HG03060 (cell line): ENCODE data around the gene SLC39A2.
"Not testable (repeated sequence)": the region's sequence is repeated elsewhere in the genome, so short reads cannot be mapped to it uniquely, and the experiment has no call there.

ENCODE experiments used
- ATAC-seq: cut with Tn5 transposase; IDR thresholded peaks from one replicate; pipeline ENCODE4 v1.9.1; 2021; ENCODE audit warnings: low read depth, moderate number of reproducible peaks; ENCODE audit not compliant: unreplicated experiment

Gene SLC39A2

DNA sequence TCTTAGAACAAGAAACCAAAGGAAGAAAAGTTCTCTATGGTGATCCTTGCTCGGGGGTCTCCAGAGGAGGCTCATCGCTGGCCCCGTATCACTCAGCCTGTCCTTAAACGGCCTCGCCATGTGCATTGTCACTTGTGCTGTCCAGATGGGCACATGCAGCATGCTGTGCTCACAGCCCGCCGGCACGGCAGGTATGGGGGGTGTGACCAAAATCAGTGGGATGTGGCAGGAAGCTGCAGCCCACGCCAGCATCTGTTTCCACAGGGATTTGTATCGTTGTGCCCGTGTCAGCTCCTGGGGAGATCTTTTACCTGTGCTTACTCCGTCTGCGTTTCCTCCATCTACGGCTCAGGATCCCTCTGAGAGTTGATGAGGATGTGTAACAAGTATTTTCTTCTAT lies 2.6 kb upstream of the SLC39A2 start:
- ATAC-seq, result no peak

DNA sequence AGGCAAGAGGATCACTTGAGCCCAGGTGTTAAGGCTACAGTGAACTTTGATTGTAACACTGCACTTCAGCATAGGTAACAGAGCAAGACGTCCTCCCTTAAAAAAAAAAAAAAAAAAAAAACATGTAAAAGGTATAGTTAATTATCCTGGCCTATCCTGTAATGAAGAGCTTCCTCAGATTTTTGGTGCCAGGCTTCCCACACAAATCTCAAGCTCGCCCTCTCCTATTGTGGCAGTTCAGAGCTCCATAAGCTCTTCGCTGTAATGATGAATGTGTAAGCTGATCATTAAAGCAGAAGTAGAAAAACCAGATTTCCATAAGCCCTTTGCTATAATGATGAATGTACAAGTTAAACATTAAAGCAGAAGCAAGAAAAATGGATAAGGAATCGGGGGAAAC lies 2.0 kb upstream of the SLC39A2 start:
- ATAC-seq, result no peak

DNA sequence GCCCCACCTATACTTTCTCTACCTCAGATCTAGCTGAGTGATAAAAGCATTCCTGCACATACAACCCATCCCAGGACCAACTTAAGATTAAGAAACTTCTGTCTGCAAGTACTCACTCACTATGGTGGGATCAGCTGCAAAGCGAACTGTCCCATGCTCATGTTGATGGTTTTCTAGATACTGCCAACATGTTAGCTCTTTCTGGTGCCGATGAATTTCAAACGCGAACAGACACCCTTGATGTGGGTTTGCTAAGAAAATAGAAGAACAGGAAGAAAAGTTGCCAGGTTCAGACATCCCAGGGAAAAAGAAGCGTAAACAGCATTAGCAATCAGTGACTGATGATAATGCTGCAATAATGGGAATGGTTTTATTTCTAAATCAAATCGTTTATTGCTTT lies 1.5 kb upstream of the SLC39A2 start:
- ATAC-seq, result no peak

DNA sequence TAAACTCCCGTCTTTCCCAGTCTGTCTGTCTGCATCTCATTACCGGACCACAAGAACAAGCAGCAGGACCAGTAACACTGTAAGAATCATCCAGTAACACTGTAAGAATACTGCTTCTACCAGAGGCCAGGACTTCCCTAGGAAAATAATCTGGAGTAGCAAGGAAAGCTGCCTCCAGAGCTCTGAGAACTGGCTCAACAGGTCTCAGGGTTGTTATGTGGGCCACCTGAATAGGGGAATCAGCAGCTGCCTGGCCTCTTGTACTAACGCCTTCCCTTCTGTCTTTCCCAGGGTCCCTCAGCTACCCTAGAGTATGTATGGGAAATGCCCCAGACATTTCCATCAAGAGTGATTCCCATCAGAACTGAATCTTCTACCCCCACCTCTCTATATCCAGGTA lies 954 bp upstream of the SLC39A2 start:
- ATAC-seq, result no peak

DNA sequence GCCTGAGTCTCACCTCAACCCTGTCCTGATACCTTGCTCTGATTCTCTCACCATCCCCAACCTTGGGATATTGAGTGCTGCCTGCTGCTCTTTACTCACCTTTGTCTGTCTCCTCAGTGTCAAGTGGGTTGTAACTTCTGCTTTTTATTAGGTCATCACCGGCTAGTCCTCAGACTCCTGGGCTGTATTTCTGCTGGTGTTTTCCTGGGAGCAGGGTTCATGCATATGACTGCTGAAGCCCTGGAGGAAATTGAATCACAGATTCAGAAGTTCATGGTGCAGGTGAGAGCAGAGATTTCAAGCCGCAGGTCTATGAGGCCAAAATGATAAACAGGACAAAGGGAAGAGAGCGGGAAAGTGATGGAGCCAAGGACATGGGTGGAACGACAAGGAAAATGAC lies 498 bp downstream of the SLC39A2 start:
- ATAC-seq, result no peak

DNA sequence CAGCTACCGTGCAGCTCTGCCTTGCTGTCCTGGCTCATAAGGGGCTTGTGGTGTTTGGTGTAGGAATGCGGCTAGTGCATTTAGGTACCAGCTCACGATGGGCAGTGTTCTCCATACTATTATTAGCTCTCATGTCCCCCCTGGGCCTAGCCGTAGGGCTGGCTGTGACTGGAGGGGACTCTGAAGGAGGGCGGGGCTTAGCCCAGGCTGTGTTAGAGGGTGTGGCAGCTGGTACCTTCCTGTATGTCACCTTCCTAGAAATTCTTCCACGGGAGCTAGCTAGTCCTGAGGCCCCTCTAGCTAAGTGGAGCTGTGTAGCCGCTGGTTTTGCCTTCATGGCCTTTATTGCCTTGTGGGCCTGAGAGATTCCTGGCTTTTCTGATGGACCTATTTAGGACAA lies 2.1 kb downstream of the SLC39A2 start:
- ATAC-seq, result no peak

DNA sequence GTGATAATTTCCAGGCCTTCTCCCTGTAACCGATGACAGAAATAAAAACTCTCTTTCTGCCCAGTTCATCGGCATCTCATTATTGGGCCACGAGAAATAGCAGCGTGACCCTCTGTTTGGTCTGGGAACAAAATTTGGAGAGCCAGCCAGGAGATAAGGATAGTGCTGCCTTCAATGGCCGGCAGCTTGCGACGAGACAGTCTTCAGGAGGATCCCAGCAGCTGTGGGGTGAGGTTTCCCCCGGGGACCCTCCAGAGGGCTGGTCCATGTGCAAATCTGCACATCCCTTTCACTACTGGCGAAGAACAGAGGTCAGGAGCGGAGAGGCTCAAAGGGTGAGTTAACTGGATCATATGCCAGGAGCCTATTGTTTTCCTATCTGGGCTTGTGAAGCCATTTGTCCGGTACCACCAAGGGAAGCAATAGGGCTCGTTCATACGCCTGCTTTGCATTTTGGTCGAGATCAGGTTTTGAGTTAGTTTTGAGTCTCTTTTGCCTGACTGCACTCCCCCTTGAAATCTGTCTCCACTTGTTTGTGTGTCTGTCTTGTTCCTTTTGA lies 4.8 kb downstream of the SLC39A2 start:
- no peak for ATAC-seq

DNA sequence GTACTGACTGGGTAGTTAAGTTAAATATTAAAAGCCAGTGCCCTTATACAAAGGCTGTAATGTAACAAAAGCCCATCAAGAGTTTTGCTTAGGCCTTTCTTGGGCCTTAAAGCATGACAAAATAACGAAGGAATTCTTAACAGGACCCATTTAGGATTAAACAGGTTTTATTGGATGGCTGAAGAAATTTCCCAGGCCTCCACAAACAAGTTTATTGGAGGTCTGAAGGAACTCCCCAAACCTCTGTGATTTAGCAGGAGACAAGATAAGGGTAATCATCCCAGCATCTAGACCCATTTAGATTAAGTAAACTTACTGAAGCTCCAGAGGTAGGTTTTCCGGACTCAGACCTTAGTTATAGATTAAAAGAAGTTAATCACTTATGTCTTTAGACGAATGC lies 10.6 kb downstream of the SLC39A2 start:
- not testable (repeated sequence) for ATAC-seq

DNA sequence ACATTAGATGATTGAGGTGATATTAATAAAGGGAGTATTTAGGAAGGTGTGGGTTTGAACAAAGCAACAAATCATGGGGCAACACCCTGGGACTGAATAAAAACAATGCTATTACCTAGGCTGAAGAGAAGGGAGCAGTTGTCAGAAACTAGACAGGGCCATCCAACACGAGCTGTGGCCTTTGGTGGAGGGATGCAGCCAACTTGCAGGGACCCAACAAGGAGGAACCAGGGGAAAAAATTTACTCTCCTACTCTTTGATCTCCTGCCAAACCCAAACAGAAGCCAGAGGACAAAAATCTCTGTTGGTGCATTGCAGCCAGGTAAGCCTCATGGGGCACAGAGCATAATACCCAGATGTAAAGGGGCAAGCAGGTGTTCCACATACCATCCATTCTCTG lies 12.0 kb downstream of the SLC39A2 start:
- ATAC-seq, result no peak

DNA sequence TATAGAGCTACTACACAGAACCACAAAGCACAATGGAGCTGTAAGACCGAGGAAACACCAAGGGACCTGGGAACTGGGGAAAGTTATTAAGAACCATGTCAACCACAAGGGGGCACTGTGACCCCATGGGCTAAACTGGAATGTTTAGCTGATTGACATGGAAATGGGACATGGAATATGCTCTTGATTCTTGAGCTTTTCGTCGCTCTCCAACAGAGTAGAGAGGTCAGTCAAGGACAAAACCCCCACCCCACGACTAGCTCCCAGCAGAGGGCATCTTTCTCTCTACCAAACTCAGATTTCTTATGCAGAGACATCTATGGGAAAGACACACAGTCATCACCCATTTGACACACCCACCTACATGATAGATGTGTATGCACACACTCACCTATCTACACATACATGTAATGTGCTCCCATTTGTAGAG lies 15.7 kb downstream of the SLC39A2 start:
- ATAC-seq, result no peak

DNA sequence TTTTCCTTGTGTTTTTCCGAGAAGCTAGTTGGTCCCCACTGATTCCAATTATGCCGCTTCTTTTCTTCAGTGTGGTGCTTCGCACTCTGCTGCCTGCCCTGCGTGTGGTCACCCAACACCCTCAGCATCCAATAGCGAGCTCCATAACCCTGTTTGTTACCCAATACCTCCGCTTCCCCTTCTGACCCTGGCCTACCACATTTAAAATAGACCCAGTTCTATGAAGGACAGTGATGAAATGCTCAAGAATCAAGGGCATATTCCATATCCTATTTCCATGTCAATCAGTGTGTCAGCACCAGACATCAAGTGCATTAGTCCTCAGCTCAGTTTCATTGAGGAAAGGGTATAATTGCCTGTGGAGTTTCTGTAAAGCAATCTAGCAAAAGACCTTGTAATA lies 16.2 kb downstream of the SLC39A2 start:
- ATAC-seq, result no peak

DNA sequence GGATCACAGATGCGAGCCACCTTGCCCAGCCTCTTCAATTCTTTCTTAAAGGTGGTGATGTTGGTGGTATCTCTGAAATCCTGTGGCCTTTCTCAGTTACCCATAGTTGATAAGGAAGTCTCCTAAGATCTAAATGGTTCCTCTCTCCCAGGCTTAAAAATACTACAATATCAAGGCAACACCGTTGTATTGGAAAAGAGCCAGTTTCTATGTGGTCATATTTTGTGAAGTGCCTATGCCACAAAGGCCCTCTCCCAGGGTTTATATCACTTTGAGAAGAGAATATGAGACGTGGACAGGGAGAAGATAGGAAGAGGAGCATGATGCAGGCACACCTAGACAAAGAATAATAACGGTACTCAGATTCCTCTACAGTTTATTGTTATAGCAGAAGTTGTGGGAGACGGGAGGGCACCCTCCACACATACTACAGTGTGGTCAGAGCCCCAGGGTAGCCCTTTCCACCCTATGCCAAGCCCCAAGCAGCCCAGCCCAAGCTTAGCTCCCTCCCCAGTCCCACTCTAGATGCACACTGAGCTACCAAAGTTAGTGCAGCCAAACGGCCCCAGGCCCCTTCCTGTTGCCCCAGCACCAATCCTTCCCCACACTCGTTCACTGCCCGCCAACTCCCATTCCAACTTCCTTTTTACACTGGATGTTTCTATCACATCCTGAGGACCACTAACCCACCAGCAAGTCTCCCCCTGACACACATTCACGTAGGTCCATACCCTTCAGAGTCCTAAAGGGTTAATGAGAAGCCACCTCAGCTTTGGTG lies 17.5 kb downstream of the SLC39A2 start:
- ATAC-seq, result no peak

DNA sequence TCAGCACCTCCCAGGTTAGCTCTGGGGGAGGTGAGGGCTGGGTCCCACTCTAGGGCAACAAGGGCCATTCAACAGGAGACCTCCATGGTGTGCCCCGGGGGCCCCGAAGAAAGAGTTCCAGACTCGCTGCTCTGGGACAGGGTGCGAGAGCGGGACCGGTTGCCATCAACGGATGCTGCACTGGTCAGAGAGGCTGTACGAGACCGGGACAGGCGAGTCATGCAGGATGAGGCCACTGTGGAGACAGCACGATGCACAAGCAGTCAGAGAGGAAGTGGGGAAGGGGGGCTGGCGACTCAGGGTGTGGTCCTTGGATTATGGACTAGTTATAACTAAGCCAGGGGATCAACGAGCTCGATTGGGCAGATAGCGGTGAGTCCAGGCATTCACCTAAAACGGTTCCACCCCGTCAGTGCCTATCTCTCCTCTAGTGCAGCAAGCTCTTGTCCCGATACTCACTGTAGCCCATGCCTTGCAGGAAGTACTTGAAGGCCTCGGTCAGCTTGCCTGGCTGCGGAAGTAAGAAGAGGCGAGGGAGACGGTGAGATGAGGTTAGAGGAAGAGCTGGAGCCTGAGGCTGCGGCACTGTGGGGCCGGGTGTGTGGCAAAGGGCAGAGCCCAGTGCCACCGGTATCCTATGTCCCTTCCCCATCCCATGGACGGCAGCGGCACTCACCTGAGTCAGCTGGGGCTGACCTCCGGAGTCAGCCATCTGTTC lies 18.6 kb downstream of the SLC39A2 start:
- no peak for ATAC-seq

DNA sequence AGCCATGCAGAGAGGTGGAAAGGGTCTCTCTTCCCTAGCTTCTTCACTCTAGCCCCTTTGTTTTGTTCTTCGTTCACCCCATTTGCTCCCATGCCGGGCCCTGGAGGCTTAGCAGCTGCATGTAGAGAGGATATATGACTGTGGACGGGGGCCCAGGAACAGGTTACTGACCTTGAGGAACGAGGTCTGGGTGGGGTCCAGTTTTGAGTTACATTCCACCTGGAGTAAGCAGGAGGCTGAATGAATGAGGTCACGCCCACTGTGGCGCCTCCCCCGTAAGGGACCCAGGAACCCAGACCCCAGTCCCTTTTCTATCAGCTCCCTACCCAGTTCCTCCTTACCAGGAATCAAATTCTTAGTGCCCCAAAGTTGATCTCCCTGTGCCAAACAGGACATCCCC lies 19.2 kb downstream of the SLC39A2 start:
- ATAC-seq, result no peak

DNA sequence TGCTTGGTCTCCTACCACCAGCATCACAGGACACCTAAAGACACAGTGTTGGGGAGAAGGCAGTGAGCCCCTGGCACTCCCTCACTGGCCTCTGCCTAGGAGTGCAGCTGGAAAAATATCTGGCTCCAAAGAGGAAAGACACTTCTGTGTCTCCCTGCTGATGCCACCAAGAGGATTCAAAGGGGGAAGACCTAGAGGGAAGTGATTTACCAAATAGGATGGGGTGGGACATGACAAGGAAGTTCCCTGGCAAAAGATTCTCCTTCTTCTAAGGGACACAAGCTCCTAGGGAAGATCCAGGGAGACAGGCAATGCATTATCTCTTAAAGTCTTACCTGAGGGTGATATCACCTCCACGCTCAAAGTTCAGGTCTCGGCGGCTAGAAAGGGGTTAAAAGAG lies 19.7 kb downstream of the SLC39A2 start:
- no peak for ATAC-seq

DNA sequence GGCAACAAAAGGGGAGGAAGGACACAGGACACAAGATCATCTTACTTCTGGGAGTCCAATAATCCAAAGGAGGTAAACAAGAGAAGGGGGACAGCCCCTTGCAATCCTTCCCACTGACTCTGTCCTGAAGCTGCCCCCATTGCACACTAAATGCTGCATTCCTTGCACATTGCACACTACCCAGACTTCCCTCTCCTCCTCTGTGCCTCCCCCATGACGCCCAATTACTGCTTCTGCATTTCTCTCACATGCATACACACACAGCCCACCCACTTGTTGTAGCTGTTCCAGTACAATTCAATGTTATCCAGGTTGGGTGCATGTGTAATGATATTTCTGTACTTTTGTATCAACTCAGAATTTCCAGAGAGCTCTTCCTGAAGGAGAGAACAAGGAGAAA lies 20.3 kb downstream of the SLC39A2 start:
- ATAC-seq, result no peak

DNA sequence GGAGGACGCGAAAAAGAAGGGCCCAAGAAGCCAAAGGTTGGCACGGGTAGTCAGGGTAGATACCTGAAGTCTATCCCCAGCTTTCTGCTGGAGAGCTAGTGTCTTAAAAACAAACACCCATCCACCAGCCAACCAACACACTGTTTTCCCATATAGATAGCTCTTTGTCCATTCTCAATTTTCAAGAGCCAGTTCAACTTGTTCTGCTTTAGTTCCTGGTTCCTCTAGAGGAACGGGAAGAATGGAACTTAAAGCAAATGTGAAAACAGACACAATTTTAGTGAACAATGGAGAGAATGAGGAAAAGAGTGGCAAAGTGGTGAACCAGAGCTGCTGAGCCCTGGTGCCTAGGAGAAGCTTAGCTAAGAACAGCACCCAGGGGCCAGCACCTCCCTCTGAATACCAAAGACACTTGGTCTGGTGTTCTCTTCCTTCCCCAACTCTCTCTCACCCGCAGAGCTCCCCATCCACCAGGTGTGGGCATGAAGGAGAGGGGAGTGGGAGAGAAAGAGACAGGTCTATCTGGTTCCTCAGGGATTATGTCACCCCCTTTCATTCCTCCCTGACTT lies 22.0 kb downstream of the SLC39A2 start:
- no peak for ATAC-seq

DNA sequence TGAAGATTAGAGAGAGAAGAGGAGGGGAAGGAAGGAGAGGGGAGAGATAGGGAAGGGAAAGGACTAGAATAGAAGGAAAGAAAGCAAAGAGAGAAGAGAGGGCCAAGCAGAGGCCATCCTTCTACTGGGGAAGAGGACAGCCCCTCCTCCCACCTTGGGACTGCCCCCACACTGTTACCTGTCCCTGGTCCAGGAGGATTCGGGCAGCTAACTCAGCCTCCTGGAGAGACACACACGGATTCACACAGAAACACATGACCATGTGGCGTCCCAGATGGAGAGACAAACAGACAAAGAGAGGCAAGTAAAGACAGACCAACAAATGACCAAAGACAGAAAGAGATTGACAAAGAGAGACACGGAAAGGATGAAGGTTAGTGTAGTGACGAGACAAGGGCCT lies 23.6 kb downstream of the SLC39A2 start:
- no peak for ATAC-seq

DNA sequence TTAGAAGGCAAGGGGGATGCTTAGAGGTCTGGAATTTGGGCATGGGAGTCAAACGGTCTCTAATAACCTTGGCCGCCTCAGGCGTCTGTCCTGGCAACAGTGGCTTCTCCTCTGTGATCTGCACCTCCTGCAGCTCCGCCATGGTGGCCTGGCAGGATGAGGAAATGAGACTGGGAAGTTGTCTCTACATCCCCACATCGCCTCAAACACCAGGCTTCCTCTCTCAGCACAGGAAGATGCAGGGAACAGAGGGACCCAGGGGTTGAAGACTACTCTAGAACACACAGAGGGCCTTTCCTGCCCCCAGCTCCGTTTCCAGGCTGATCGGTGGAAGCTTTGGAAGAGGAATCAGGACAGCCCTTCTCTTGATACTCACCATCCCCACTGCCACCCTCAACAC lies 24.1 kb downstream of the SLC39A2 start:
- no peak for ATAC-seq

DNA sequence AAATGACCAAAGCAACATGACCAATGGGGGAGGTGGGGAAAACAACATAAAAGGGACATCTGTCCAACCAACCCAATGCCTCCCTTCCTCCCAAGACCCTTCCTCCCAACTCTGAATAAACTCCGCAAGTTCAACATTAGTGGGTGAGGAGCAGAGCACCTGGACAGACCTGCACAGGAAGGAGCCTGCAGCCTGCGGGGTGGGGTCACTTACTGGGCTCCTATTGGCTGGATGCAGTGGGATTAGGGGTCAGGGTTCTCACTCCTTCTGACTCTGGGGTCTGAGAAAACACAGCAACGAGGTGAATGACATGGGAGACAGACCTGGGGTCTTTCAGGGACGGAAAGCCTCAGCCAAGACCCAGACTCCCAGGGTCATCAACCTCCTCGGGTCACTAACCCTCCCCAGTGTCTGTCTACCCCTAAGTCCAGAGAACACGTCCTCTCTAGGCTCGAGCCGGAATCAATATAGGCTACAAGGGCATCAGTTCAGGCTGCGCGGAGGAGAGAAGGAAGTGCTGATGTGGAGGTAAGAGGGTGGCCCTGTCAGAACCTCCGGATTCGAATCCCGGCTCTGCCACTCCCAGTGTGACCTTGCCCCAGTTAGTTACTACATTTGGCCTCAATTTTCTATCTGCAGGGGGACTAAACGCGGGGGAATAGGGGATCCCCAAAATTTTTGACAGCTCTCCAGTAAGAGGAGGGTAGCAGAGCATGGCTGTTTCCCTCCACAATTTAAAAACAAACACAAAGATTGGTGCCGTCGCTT lies 24.9 kb downstream of the SLC39A2 start:
- no peak for ATAC-seq
